Measurements from ENCODE around the gene PDZRN3.
A peak's percentile ranks its signal among the peaks of the same experiment; 100 is the strongest.

Gene PDZRN3

DNA sequence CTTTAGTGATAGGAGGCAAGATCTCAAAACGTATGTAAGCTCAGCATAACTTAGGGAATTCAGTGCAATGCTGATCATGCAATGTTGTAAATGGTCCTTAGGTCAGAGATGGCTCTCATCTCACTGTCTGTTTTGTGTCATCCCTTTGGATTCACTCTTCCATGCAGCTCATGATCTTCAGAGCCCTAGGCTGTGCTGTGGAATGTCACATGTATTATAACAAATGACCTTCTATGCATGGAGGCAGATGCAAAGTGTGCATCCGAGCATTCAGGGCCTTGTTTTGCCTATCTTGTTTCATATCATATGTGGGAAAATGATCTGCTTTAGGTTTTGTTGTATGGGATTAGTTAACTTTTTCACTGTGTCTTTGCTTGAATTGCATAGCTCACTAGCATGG lies 40.5 kb upstream of the PDZRN3 start:
- DNase-seq (ENCODE audit: low spot score): no peak
- H3K27me3 ChIP-seq (ENCODE audit: insufficient read depth, poor library complexity, severe bottlenecking): no peaks in the 10 kb centered on the region
- no peaks in the 10 kb centered on the region for H3K4me1 ChIP-seq (ENCODE audit: insufficient read depth, poor library complexity, severe bottlenecking)
- ATAC-seq (ENCODE audit: low read depth): no peak
- H3K36me3 ChIP-seq (ENCODE audit: low read depth): no peaks in the 10 kb centered on the region
- TF ChIP-seq, protein P1, sequence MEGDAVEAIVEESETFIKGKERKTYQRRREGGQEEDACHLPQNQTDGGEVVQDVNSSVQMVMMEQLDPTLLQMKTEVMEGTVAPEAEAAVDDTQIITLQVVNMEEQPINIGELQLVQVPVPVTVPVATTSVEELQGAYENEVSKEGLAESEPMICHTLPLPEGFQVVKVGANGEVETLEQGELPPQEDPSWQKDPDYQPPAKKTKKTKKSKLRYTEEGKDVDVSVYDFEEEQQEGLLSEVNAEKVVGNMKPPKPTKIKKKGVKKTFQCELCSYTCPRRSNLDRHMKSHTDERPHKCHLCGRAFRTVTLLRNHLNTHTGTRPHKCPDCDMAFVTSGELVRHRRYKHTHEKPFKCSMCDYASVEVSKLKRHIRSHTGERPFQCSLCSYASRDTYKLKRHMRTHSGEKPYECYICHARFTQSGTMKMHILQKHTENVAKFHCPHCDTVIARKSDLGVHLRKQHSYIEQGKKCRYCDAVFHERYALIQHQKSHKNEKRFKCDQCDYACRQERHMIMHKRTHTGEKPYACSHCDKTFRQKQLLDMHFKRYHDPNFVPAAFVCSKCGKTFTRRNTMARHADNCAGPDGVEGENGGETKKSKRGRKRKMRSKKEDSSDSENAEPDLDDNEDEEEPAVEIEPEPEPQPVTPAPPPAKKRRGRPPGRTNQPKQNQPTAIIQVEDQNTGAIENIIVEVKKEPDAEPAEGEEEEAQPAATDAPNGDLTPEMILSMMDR (IDR thresholded peaks at IDR 0.05; ENCODE audit: poor library complexity, severe bottlenecking): no peak
- no peak overlapping the region for H3K27ac ChIP-seq (ENCODE audit: poor library complexity, severe bottlenecking)
- H3K9me3 ChIP-seq (ENCODE audit: severe bottlenecking): no peaks in the 10 kb centered on the region
- no peak overlapping the region for H3K4me3 ChIP-seq (ENCODE audit: severe bottlenecking)

DNA sequence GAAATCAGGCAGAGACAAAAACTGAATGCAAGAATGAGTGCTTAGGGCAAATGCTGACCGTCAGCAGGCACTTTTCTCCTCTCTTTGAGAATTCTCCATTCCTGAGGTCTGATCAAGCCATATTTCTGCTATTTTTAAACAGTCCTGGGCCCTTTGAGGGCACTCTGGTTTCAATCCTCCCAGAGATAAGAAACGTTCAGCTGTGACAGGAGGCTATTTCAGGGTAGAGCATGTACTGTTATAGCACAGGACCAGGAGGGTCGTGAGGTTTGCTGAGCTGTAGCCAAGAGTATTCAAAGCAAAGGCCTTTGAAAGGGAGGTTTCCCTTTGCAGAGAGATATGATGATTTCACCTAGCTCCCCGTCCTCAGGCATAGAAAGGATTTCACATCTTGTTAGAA lies 39.6 kb upstream of the PDZRN3 start:
- TF ChIP-seq, protein P1 (IDR thresholded peaks at IDR 0.05; ENCODE audit: poor library complexity, severe bottlenecking): no peak

DNA sequence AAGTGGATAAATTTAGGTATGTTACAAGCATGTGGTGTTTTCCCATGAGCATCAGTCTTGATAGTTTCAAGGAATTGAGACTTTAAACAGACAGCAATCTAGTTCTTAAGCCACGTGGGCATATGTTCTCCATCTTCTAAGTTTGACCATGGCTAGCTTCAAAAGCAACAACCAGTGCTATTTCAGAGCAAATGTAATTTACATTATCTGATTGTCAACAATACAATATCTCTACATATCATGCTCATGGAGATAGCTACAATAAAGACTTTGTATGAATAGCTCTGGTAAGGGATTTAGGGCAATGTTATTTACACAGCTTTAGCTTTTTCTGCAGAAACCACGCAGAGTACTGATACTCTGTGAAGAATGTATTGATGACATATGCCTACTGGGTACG lies 38.8 kb upstream of the PDZRN3 start:
- no peak overlapping the region for H3K27ac ChIP-seq (ENCODE audit: poor library complexity, severe bottlenecking)
- no peak overlapping the region for H3K4me3 ChIP-seq (ENCODE audit: severe bottlenecking)
- no peaks in the 10 kb centered on the region for H3K4me1 ChIP-seq (ENCODE audit: insufficient read depth, poor library complexity, severe bottlenecking)
- no peaks in the 10 kb centered on the region for H3K36me3 ChIP-seq (ENCODE audit: low read depth)
- no peaks in the 10 kb centered on the region for H3K9me3 ChIP-seq (ENCODE audit: severe bottlenecking)
- TF ChIP-seq, protein P1 (IDR thresholded peaks at IDR 0.05; ENCODE audit: poor library complexity, severe bottlenecking): no peak
- H3K27me3 ChIP-seq (ENCODE audit: insufficient read depth, poor library complexity, severe bottlenecking): no peaks in the 10 kb centered on the region
- no peak for ATAC-seq (ENCODE audit: low read depth)
- no peak for DNase-seq (ENCODE audit: low spot score)

More for the DNA sequence above, 39.6 kb upstream of the PDZRN3 start:
- H3K4me3 ChIP-seq (ENCODE audit: severe bottlenecking): no peak overlapping the region
- no peaks in the 10 kb centered on the region for H3K36me3 ChIP-seq (ENCODE audit: low read depth)
- H3K4me1 ChIP-seq (ENCODE audit: insufficient read depth, poor library complexity, severe bottlenecking): no peaks in the 10 kb centered on the region
- no peaks in the 10 kb centered on the region for H3K9me3 ChIP-seq (ENCODE audit: severe bottlenecking)
- no peak for DNase-seq (ENCODE audit: low spot score)
- no peak for ATAC-seq (ENCODE audit: low read depth)
- no peak overlapping the region for H3K27ac ChIP-seq (ENCODE audit: poor library complexity, severe bottlenecking)
- H3K27me3 ChIP-seq (ENCODE audit: insufficient read depth, poor library complexity, severe bottlenecking): no peaks in the 10 kb centered on the region

- H3K4me3 ChIP-seq (ENCODE audit: severe bottlenecking): no peak overlapping the region
- H3K4me1 ChIP-seq (ENCODE audit: insufficient read depth, poor library complexity, severe bottlenecking): no peaks in the 10 kb centered on the region
- H3K36me3 ChIP-seq (ENCODE audit: low read depth): no peaks in the 10 kb centered on the region
- TF ChIP-seq, protein P1 (IDR thresholded peaks at IDR 0.05; ENCODE audit: poor library complexity, severe bottlenecking): no peak
- ATAC-seq (ENCODE audit: low read depth) (peak; percentile 81), DNase-seq (ENCODE audit: low spot score) (no peak)
- H3K27ac ChIP-seq (ENCODE audit: poor library complexity, severe bottlenecking): no peak overlapping the region
- H3K27me3 ChIP-seq (ENCODE audit: insufficient read depth, poor library complexity, severe bottlenecking): no peaks in the 10 kb centered on the region
- no peaks in the 10 kb centered on the region for H3K9me3 ChIP-seq (ENCODE audit: severe bottlenecking)
These were observed 36.5 kb upstream of the PDZRN3 start for GRCh38 chr3:73661265-73661664.

- Histone ChIP-seq H3K9me3 (ENCODE audit: severe bottlenecking) (no peaks in the 10 kb centered on the region), H3K4me3 (ENCODE audit: severe bottlenecking) (no peak overlapping the region), H3K27ac (ENCODE audit: poor library complexity, severe bottlenecking) (no peak overlapping the region), H3K36me3 (ENCODE audit: low read depth) (no peaks in the 10 kb centered on the region), H3K4me1 (ENCODE audit: insufficient read depth, poor library complexity, severe bottlenecking) (no peaks in the 10 kb centered on the region), H3K27me3 (ENCODE audit: insufficient read depth, poor library complexity, severe bottlenecking) (no peaks in the 10 kb centered on the region)
- DNase-seq (ENCODE audit: low spot score) (no peak), ATAC-seq (ENCODE audit: low read depth) (no peak)
- TF ChIP-seq, protein P1 (IDR thresholded peaks at IDR 0.05; ENCODE audit: poor library complexity, severe bottlenecking): no peak
These were observed 33.5 kb upstream of the PDZRN3 start for GRCh38 chr3:73658227-73658626.
